Common myeloid progenitor, CD34-positive (primary cell): ENCODE measurements around the gene INSYN2B.

Source experiments
- CTCF ChIA-PET: fragments of 350-600 bp; sonication (Branson Sonifier 250); formaldehyde crosslinking; loops from one replicate; lab custom pipeline; 2021; ENCODE audit warnings: antibody characterized with exemption; lab: Charles Lee
- POLR2A ChIA-PET: fragments of 350-600 bp; sonication (Branson Sonifier 250); formaldehyde crosslinking; loops from one replicate; lab custom pipeline; 2021; ENCODE audit warnings: antibody characterized with exemption; lab: Charles Lee
- DNase-seq, 3 donors: peaks; one replicate each; pipeline versions ENCODE4 v3.0.0 to v3.0.0-alpha.2; 2013
- H3K27ac ChIP-seq, 2 experiments: 1 replicate in 1 of 2; 2 replicates in 1 of 2; pipeline ENCODE4 v1.7.0; 2013; ENCODE audit warnings: inconsistent platforms in 2 of 2, low read length in 2 of 2, mild to moderate bottlenecking in 2 of 2, low read depth in 1 of 2, moderate library complexity in 1 of 2; ENCODE audit not compliant: severe bottlenecking in 2 of 2, insufficient read depth in 1 of 2, poor library complexity in 1 of 2
- H3K27me3 ChIP-seq, 5 experiments: replicated peaks in 2 of 5; 1 replicate in 3 of 5; 2 replicates in 2 of 5; pipeline versions ENCODE4 v1.6.1 to v1.7.0; 2013; ENCODE audit warnings: low read length in 4 of 5, mild to moderate bottlenecking in 2 of 5, moderate library complexity in 2 of 5, inconsistent platforms in 1 of 5; ENCODE audit not compliant: insufficient read depth in 5 of 5, control insufficient read depth in 4 of 5
- H3K36me3 ChIP-seq, 4 experiments: 1 replicate in 2 of 4; 2 replicates in 2 of 4; pipeline versions ENCODE4 v1.6.1 to v1.7.0; 2013; ENCODE audit warnings: low read length in 3 of 4, control low read depth in 1 of 4, mild to moderate bottlenecking in 1 of 4; ENCODE audit not compliant: control insufficient read depth in 4 of 4, insufficient read depth in 4 of 4
- H3K4me1 ChIP-seq, 4 experiments: 1 replicate in 3 of 4; 2 replicates in 1 of 4; pipeline versions ENCODE4 v1.6.1 to v1.7.1; 2013; ENCODE audit warnings: low read length in 3 of 4, mild to moderate bottlenecking in 3 of 4, control low read depth in 1 of 4, inconsistent platforms in 1 of 4, moderate library complexity in 1 of 4; ENCODE audit not compliant: control insufficient read depth in 4 of 4, insufficient read depth in 4 of 4; ENCODE audit errors: control extremely low read depth in 1 of 4
- H3K4me3 ChIP-seq, 7 experiments: 1 replicate in 4 of 7; 2 replicates in 3 of 7; pipeline versions ENCODE4 v1.5.1 to v1.7.0; 2013; ENCODE audit warnings: mild to moderate bottlenecking in 7 of 7, low read length in 6 of 7, moderate library complexity in 6 of 7, inconsistent platforms in 2 of 7, low read depth in 2 of 7, control low read depth in 1 of 7; ENCODE audit not compliant: insufficient read depth in 4 of 7, control insufficient read depth in 1 of 7; ENCODE audit errors: extremely low read depth in 1 of 7
- H3K9me3 ChIP-seq, 5 experiments: 1 replicate in 4 of 5; 2 replicates in 1 of 5; pipeline versions ENCODE4 v1.6.1 to v1.7.1; 2013; ENCODE audit warnings: low read length in 4 of 5, mild to moderate bottlenecking in 2 of 5, inconsistent platforms in 1 of 5, low read depth in 1 of 5, moderate library complexity in 1 of 5; ENCODE audit not compliant: control insufficient read depth in 4 of 5, insufficient read depth in 2 of 5; ENCODE audit errors: control extremely low read depth in 1 of 5
- WGBS: methylation state at CpG from one replicate; pipeline ENCODE4 v1.1.5; 2013; ENCODE audit not compliant: insufficient coverage; 5-methylcytosine and 5-hydroxymethylcytosine counted together

INSYN2B gene

GRCh38 chr5:169950333-169950732, 30.0 kb downstream of the INSYN2B start:
- no peak overlapping the region for H3K4me3 ChIP-seq
- no peak overlapping the region for H3K27ac ChIP-seq
- DNase-seq, result no peak
- peaks cover 0 to 42% (median 11%) of the 10 kb centered on the region in 4 experiments for H3K36me3 ChIP-seq
- no peaks in the 10 kb centered on the region for H3K27me3 ChIP-seq
- 91% methylated on average over 1 of the region's 2 CpGs for WGBS
- POLR2A ChIA-PET, result no interaction called here
- CTCF ChIA-PET, result interaction anchor here (1.7 kb wide), 1 partner anchor 15 kb away, joined by 5 read pairs; no protein-coding TSS in a partner anchor
- H3K9me3 ChIP-seq, result no peaks in the 10 kb centered on the region
- peaks cover 0 to 9% (median 8%) of the 10 kb centered on the region in 4 experiments for H3K4me1 ChIP-seq

GRCh38 chr5:169946743-169947295, 33.5 kb downstream of the INSYN2B start:
- ChIA-PET CTCF (interaction anchor here (0.9 to 1.7 kb wide), 3 partner anchors 11 to 34 kb away, joined by 3 to 4 read pairs (median 3); partner anchors contain the start of gene INSYN2B), POLR2A (no interaction called here)
- WGBS, result 100% methylated on average over 5 of the region's 5 CpGs
- Histone ChIP-seq H3K27ac (no peak overlapping the region), H3K4me1 (peaks cover 0 to 16% (median 9%) of the 10 kb centered on the region in 4 experiments), H3K4me3 (no peak overlapping the region), H3K36me3 (peaks cover 0 to 45% (median 9%) of the 10 kb centered on the region in 4 experiments), H3K27me3 (no peaks in the 10 kb centered on the region), H3K9me3 (no peaks in the 10 kb centered on the region)
- no peak for DNase-seq

- WGBS, result 63% methylated on average over 3 of the region's 3 CpGs
- Histone ChIP-seq H3K27ac (peak overlapping the region in 1 of 2 experiments; percentile 29), H3K27me3 (no peaks in the 10 kb centered on the region), H3K36me3 (peaks cover 5 to 37% (median 11%) of the 10 kb centered on the region in 4 experiments), H3K4me3 (no peak overlapping the region), H3K4me1 (peaks cover 0 to 16% (median 9%) of the 10 kb centered on the region in 4 experiments), H3K9me3 (no peaks in the 10 kb centered on the region)
- CTCF ChIA-PET, result interaction anchor here (1.7 kb wide), 1 partner anchor 12 kb away, joined by 4 read pairs; no protein-coding TSS in a partner anchor
- DNase-seq, result peak in 2 of 3 donors; percentile 29 to 41
- POLR2A ChIA-PET, result no interaction called here
These were observed 34.4 kb downstream of the INSYN2B start for GRCh38 chr5:169945831-169946261.

GRCh38 chr5:169944922-169945680, 35.2 kb downstream of the INSYN2B start:
- WGBS, result 78% methylated on average over 6 of the region's 8 CpGs
- no peak overlapping the region for H3K27ac ChIP-seq
- ChIA-PET POLR2A (no interaction called here), CTCF (interaction anchor here (1.7 kb wide), 1 partner anchor 13 kb away, joined by 4 read pairs; no protein-coding TSS in a partner anchor)
- no peaks in the 10 kb centered on the region for H3K27me3 ChIP-seq
- H3K36me3 ChIP-seq, result peaks cover 5 to 35% (median 10%) of the 10 kb centered on the region in 4 experiments
- H3K9me3 ChIP-seq, result no peaks in the 10 kb centered on the region
- no peak overlapping the region for H3K4me3 ChIP-seq
- peak in 2 of 3 donors; percentile 43 to 54 for DNase-seq
- H3K4me1 ChIP-seq, result peaks cover 0 to 16% (median 9%) of the 10 kb centered on the region in 4 experiments

GRCh38 chr5:169944115-169944514, 36.2 kb downstream of the INSYN2B start:
- DNase-seq, result no peak
- Histone ChIP-seq H3K9me3 (no peaks in the 10 kb centered on the region), H3K4me3 (no peak overlapping the region), H3K27me3 (no peaks in the 10 kb centered on the region), H3K27ac (no peak overlapping the region), H3K4me1 (peaks cover 0 to 16% (median 9%) of the 10 kb centered on the region in 4 experiments), H3K36me3 (peaks cover 2 to 35% (median 8%) of the 10 kb centered on the region in 4 experiments)
- CTCF ChIA-PET, result no interaction called here
- POLR2A ChIA-PET, result no interaction called here
- 69% methylated on average over 6 of the region's 6 CpGs for WGBS

- H3K27me3 ChIP-seq, result no peaks in the 10 kb centered on the region
- H3K4me1 ChIP-seq, result peaks cover 0 to 16% (median 9%) of the 10 kb centered on the region in 4 experiments
- no peaks in the 10 kb centered on the region for H3K9me3 ChIP-seq
- CTCF ChIA-PET, result interaction anchor here (1.1 kb wide), 1 partner anchor 9 kb away, joined by 4 read pairs; no protein-coding TSS in a partner anchor
- no peak overlapping the region for H3K4me3 ChIP-seq
- H3K36me3 ChIP-seq, result peaks cover 2 to 34% (median 9%) of the 10 kb centered on the region in 4 experiments
- H3K27ac ChIP-seq, result no peak overlapping the region
- DNase-seq, result no peak
- WGBS, result 100% methylated on average over 1 of the region's 4 CpGs
- POLR2A ChIA-PET, result no interaction called here
These were observed 37.3 kb downstream of the INSYN2B start for GRCh38 chr5:169943026-169943425.
